Peyer's patch (tissue), 4 donors: Measurements from ENCODE around the gene TXNDC15.

Experiments used
- CTCF ChIP-seq, 6 experiments: fragments of 450-650 bp in 4 of 6; fragments of 200-600 bp in 2 of 6; sonication (generic) in 1 of 6; IDR thresholded peaks; one replicate each; pipeline ENCODE4 v1.5.1; 2017 to 2019; ENCODE audit warnings: antibody characterized with exemption in 6 of 6, mild to moderate bottlenecking in 3 of 6, moderate library complexity in 1 of 6
- POLR2A ChIP-seq, 2 donors: fragments of 450-650 bp; IDR thresholded peaks; one replicate each; pipeline ENCODE4 v1.5.1; 2017; ENCODE audit warnings: antibody characterized with exemption in 2 of 2, mild to moderate bottlenecking in 2 of 2, moderate library complexity in 2 of 2

- TF ChIP-seq CTCF (IDR thresholded peaks at IDR 0.05) (no peak), POLR2A (IDR thresholded peaks at IDR 0.05) (no peak)
These were observed 38.5 kb upstream of the TXNDC15 start for GRCh38 chr5:134835623-134836022.
